Stimulated activated CD8-positive, alpha-beta memory T cell treated with anti-CD3 and anti-CD28 coated beads, Interleukin-15, amount 100 ng/mL, for 48 hours (primary cell): Measurements from ENCODE around the gene NDUFS8.

Experiments
- DNase-seq, 2 donors: peaks; one replicate each; pipeline ENCODE4 v3.0.0-alpha.2; 2020; ENCODE audit warnings: low read depth in 2 of 2

Gene NDUFS8

DNA sequence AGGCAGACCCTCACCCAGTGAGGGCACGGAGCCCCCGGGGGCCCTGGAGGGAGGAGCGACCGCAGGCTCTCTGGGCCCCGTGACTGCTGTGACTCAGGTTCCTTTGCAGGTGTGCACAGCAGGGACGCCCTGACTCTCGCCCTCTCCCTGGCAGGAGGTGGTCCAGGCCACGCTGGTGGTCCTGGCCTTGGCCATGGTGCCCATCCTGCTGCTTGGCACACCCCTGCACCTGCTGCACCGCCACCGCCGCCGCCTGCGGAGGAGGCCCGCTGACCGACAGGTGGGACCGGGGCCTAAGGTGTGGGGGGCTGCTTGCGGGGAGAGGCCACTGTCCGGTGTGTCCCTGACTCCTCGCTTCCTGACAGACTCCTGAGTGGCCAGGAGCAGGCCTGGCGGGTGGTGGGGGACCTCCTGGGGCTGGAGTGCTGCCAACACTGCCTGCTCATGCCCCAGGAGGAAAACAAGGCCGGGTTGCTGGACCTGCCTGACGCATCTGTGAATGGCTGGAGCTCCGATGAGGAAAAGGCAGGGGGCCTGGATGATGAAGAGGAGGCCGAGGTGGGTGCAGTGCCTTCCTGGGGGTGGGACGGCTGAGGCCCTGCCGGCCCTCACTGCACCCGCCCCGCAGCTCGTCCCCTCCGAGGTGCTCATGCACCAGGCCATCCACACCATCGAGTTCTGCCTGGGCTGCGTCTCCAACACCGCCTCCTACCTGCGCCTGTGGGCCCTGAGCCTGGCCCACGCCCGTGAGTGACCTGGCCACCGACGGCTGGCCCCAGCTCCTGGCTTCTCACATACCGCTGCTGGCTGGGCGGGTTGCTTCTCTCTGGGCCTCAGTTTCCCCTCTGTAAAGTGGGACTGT is 19.3 kb downstream of the NDUFS8 start:
- no peak for DNase-seq

DNA sequence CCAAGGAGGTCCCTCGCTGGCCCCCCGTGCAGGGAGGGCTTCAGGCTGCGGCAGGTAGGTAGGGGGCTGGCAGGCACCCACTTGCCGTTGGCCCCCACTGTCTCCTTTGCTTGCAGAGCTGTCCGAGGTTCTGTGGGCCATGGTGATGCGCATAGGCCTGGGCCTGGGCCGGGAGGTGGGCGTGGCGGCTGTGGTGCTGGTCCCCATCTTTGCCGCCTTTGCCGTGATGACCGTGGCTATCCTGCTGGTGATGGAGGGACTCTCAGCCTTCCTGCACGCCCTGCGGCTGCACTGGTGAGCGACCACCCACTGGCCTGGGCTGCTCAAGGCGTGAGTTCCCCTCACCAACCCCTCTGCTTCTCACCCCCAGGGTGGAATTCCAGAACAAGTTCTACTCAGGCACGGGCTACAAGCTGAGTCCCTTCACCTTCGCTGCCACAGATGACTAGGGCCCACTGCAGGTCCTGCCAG is 19.9 kb downstream of the NDUFS8 start:
- no peak for DNase-seq

DNA sequence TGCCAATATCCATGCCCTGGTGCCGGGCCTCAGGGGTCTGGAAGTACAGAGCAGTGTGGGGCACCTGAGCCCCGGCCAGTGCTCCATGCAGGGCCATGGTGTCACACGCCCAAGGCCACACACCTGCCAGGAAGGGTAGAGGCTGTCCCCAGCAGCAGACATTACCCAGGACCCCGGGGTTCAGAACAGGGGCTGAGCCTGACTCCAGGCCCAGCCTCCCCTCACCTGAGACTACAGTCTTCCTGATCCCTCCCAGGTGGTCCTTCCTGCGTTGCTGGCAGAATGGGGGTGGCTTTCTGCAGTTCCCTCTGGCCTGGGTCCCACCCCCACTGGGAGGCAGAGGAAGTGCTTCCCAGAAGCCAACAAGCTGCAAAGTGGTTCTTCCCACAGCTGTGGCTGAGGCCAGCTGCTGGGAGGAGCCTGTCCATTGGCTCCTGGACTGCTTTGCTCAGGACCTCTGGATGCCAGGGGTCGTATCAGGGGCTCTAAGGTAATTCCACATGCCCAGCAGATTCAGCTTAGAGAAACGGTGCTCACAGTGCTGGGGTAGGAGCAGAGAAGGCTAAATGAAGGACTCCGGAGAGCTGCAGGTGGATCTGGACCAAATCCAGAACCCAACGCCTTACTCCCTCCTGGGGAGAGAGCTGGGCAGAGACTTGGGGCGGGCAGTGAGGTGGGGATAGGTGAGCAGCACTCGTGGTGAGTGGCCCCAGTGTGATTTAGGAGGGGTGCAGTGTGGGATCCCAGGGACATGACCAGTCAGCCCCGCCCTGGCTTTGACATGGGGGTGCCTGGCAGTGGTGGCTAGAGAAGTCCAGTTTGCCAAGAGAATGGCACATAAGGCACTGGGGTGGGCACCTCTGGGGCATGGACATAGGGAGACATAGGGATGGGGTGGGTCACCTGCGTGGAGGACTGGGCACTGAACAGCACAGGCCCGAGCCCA is 21.0 kb downstream of the NDUFS8 start:
- no peak for DNase-seq

- no peak for DNase-seq
These were observed 21.8 kb downstream of the NDUFS8 start for GRCh38 chr11:68052137-68052873.

GRCh38 chr11:68053117-68053516 is 22.6 kb downstream of the NDUFS8 start:
- no peak for DNase-seq

GRCh38 chr11:68053981-68054812 is 23.7 kb downstream of the NDUFS8 start:
- DNase-seq, result no peak

DNA sequence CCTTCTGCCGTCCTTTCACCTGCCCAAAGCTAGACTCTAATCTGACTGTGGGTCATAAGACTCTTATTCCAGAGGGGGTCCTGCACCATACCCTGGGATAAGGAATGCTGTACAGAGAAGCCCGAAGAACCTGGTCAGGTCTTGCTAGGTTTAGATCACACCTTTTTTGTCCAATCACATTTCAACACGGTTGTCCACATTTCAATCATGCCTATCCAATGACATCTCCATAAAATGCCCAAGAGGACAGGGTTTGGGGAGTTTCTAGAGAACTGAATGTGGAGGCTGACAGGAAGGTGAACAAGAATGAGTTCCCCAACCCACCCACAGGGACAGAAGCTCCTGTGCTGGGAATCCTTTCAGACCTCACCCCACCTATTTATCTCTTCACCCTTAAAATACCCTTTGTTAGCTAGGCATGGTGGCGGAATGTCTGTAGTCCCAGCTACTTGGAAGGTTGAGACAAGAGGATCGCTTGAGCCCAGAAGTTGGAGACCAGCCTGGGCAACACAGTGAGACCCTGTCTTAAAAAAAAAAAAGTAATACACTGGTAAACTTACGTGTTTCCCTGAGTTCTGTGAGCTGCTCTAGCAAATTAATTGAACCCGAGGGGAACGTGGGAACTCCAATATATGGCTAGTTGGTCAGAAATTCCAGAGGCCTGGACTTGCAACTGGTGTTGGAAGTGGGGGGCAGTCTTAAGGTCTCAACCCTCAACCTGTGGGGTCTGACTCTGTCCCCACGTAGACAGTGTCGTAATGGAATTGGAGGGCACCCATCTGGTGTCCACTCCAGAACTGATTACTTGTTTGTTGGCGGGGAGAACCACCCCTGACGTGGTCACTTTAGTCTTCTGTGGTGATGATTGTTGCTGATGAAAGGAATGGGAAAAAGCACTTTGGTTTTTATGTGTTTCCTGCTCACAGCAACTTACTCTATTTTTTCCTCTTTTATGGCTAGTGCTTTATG is 26.1 kb downstream of the NDUFS8 start:
- DNase-seq, result no peak

GRCh38 chr11:68057807-68058206 is 27.3 kb downstream of the NDUFS8 start:
- DNase-seq, result no peak

DNA sequence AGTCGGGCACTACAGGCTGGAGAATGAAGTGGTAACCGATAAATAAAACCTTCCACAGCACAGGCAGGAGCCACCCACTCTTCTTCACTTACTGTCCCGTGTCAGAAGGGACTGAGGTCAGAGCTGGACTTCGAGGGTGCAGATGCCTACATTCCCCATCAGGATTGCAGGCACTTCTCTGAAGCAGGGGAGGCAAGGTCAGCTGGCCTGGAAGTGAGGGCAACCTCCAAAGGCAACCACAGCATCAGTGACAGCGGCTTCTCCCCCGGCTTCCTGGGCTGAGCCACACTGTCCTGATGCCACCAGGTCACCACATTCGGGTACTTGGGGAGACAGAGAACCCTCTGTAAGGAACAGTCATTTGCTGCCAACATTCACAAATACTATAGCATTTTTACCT is 31.0 kb downstream of the NDUFS8 start:
- DNase-seq, result no peak

DNA sequence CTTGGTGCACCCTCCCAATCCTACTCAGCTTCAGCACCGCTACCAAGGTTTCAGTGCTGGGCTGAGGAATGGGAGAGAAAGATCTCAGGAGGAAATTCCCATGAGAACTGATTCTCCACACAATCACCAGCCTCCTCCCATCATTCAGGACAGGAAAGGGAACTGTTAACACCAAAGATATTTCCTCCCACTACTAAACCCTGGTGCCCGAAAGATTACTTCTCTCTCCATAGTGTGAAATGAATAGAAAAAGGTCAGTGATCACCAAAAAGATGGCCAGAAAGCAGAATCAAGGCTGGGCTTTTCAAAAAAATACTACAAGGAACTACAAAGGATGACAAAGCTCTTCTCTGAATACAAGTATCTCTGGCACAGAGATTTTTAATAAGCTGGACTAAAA is 34.4 kb downstream of the NDUFS8 start:
- no peak for DNase-seq

- DNase-seq, result no peak
These were observed 35.4 kb downstream of the NDUFS8 start for GRCh38 chr11:68065841-68066240.

DNA sequence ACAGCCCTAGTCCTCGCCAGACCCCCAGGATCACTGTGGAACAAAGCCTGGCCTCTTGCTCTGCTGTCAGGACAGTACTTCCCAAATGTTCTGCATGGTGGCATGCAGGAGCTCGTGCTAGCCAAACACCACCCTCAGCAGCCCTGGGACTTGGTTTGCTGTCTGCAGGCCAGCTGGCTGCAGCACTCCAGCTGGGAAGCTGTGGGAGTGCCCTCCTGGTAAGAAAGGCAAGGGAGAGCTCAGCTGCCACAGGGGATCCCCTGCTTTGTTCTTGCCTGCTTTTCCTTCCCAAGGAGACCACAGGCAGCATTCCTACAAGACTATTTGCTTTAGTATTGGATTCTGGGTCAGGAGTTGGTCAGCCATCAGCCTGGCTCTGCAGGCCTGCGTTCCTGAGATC is 36.3 kb downstream of the NDUFS8 start:
- DNase-seq, result no peak

GRCh38 chr11:68067991-68068390 is 37.5 kb downstream of the NDUFS8 start:
- DNase-seq, result no peak

DNA sequence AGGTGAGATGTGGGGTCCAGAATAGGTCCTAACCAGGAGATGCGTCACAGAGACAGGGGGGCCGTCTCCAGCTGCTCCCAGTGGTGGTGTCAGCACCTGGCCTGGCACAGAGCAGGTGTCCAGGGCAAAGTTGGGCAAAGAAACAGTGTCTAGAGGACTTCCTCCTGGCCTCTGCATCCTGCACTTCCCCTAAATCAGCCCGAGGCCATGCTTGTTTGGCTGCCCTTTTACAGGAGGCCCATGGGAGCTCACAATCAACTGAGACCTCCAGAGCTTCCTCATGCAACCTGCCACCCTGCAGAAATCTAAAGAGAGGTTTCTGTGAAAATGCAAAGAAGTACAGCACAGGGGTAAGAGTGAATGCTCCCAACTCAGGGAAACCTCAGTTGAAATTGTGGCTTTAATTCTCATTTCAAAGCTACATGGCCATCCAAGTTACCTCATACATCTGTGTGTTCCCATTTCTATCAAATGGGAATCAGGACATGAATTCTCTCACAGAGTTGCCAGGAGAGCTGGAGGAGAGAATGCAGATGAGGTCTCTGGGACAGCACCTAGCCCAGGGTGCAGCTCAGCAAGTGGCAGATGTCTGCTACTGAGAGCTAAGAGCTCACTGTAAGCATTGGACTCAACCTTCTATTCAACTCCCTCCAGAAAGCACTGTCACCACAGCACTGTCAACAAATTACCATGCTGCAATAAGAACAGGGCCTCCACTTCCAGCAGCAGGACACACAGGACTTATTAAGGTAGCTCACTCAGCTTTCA is 41.0 kb downstream of the NDUFS8 start:
- no peak for DNase-seq

DNA sequence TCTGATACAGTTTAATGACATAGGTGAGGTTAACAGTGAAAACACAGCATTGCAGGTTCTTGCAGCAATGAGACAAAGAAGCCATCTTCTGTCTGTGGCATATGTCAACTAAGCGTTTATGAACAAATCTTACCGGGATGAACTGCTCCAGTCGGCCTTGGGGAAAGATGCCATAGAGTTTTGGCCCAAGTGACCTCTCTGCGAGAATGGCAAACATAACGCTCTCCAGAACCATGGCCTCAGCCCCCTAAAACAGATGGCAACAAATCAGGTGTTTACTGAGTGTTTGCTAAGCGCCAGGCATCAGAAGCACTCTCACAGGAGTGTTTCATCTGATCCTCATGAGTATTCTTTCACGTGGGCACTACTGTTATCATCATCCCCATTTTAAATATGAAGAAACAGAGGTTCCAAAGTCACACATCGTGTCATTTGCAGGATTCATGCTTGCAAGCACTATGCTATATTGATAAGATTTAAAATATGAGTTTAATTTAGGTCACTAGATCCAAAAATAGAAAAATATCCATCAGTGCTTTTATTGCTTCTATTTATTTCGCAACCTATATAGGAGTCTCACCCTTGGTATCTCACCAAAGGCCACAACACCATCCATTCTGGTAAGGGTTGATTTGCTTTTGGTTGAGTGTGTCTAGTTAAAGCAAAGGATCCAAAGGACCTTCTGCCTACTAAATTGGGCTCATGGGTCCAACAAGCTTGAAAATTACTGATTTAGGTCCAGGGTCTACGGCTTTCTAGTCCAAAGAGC is 44.3 kb downstream of the NDUFS8 start:
- no peak for DNase-seq

- no peak for DNase-seq
These were observed 46.0 kb downstream of the NDUFS8 start for GRCh38 chr11:68076371-68077042.
